K562 (cell line): ENCODE data around the gene SH2D1A. TPM values are rescaled to one million over a fixed set of nuclear protein-coding genes. Genes with fewer than 3 reads are reported as not detected.

Experiments used
- ATAC-seq: fragments of 200-7000 bp; cut with Tn5 transposase; 3 replicates; pipeline ENCODE4 v1.9.1; 2020; ENCODE audit warnings: moderate library complexity
- BruUV-seq: library from RNA; stranded (reverse); fragments of 400-500 nt; replicated peaks from 2 replicates; lab custom pipeline; 2021; lab: Mats Ljungman, UMichigan
- CTCF ChIA-PET: fragments of 300-600 bp; formaldehyde crosslinking; extraction: SDS; loops from one replicate; lab custom pipeline; 2021; ENCODE audit warnings: low intra/inter-chr PET ratio; lab: Yijun Ruan, JAX
- POLR2A ChIA-PET: fragments of 300-600, 350-650 bp; sonication (Branson Sonifier 250); formaldehyde crosslinking; extraction: SDS; loops from one replicate; lab custom pipeline; 2021; ENCODE audit warnings: antibody characterized with exemption, inconsistent platforms; lab: Yijun Ruan, JAX
- DNase-seq, 4 experiments: peaks; one replicate each; pipeline versions ENCODE4 v3.0.0 to v3.0.0-alpha.2; 2011 to 2018; ENCODE audit warnings: low spot score in 3 of 4, mixed read lengths in 3 of 4; ENCODE audit errors: extremely low read depth in 1 of 4
- FAIRE-seq: peaks from 2 replicates; lab custom pipeline; 2011; peaks lifted over from hg19 to GRCh38; lab: Jason Lieb, UNC
- H2AFZ ChIP-seq: 2 replicates; pipeline ENCODE4 v1.6.0; 2011; ENCODE audit warnings: low read depth, low read length, control low read depth, inconsistent platforms
- H3K27ac ChIP-seq: fragments of 200-600 bp; 3 replicates; pipeline ENCODE4 v1.8.0; 2011; ENCODE audit warnings: low read depth, mild to moderate bottlenecking, control low read depth, inconsistent platforms, low read length, moderate library complexity, mixed read lengths; ENCODE audit errors: extremely low read depth
- H3K27me3 ChIP-seq, 2 experiments: fragments of 300-600 bp in 1 of 2; 2 replicates in 1 of 2; 3 replicates in 1 of 2; pipeline versions ENCODE4 v1.6.0 to v1.8.0; 2011; ENCODE audit warnings: inconsistent platforms in 2 of 2, low read length in 2 of 2, mild to moderate bottlenecking in 1 of 2, mixed read lengths in 1 of 2, moderate library complexity in 1 of 2; ENCODE audit not compliant: control insufficient read depth in 2 of 2, insufficient read depth in 2 of 2
- H3K36me3 ChIP-seq: fragments of 300-600 bp; 3 replicates; pipeline ENCODE4 v1.8.0; 2011; ENCODE audit warnings: mild to moderate bottlenecking, low read length, inconsistent platforms; ENCODE audit not compliant: control insufficient read depth, insufficient read depth
- H3K4me1 ChIP-seq, 2 experiments: fragments of 200-600 bp in 1 of 2; replicated peaks in 1 of 2; 2 replicates in 1 of 2; 3 replicates in 1 of 2; pipeline versions ENCODE4 v1.5.1 to v1.8.0; 2011; ENCODE audit warnings: inconsistent platforms in 2 of 2, low read length in 2 of 2, mild to moderate bottlenecking in 1 of 2, mixed read lengths in 1 of 2, moderate library complexity in 1 of 2; ENCODE audit not compliant: control insufficient read depth in 2 of 2, insufficient read depth in 2 of 2
- H3K4me2 ChIP-seq: 2 replicates; pipeline ENCODE4 v1.6.1; 2011; ENCODE audit warnings: low read length, control low read depth, inconsistent platforms, mixed read lengths; ENCODE audit not compliant: insufficient read depth
- H3K4me3 ChIP-seq: fragments of 200-600 bp; sonication (generic), shearing (Covaris generic); 2 replicates; pipeline ENCODE4 v1.5.1; 2016; ENCODE audit warnings: control low read depth, inconsistent platforms
- H3K79me2 ChIP-seq: fragments of 200-600 bp; 3 replicates; pipeline ENCODE4 v1.8.0; 2011; ENCODE audit warnings: low read length, inconsistent platforms; ENCODE audit not compliant: control insufficient read depth, insufficient read depth
- H3K9ac ChIP-seq, 2 experiments: 2 replicates each; pipeline versions ENCODE4 v1.6.0 to v1.6.1; 2011; ENCODE audit warnings: low read depth in 2 of 2, low read length in 2 of 2, control low read depth in 1 of 2, inconsistent platforms in 1 of 2, mild to moderate bottlenecking in 1 of 2, mixed read lengths in 1 of 2; ENCODE audit not compliant: insufficient read depth in 1 of 2
- H3K9me1 ChIP-seq: one replicate; pipeline ENCODE4 v1.6.0; 2011; ENCODE audit warnings: inconsistent platforms, mild to moderate bottlenecking, low read length, moderate library complexity; ENCODE audit not compliant: control insufficient read depth, insufficient read depth
- H3K9me3 ChIP-seq: replicated peaks from 2 replicates; pipeline ENCODE4 v1.5.1; 2011; ENCODE audit warnings: low read depth, low read length, inconsistent platforms; ENCODE audit not compliant: control insufficient read depth, insufficient read depth
- H4K20me1 ChIP-seq: replicated peaks from 2 replicates; pipeline ENCODE4 v1.6.1; 2011; ENCODE audit warnings: low read length, inconsistent platforms, mixed read lengths; ENCODE audit not compliant: control insufficient read depth, insufficient read depth
- ARID1B ChIP-seq: fragments of 450-650 bp; IDR thresholded peaks from 2 replicates; pipeline ENCODE4 v1.6.1; 2016; ENCODE audit warnings: antibody characterized with exemption, mild to moderate bottlenecking, inconsistent platforms
- ATF7 ChIP-seq: fragments of 450-650 bp; IDR thresholded peaks from 2 replicates; pipeline ENCODE4 v1.7.1; 2014; ENCODE audit warnings: mild to moderate bottlenecking, moderate library complexity
- CBFA2T2 ChIP-seq: fragments of 450-650 bp; conservative IDR thresholded peaks from 2 replicates; pipeline ENCODE4 v1.6.1; 2017; ENCODE audit warnings: mild to moderate bottlenecking
- CBFA2T3 ChIP-seq: fragments of 450-650 bp; IDR thresholded peaks from 2 replicates; pipeline ENCODE4 v1.6.1; 2017
- CCAR2 ChIP-seq: fragments of 200-400 bp; formaldehyde crosslinking; IDR thresholded peaks from 2 replicates; pipeline ENCODE4 v1.6.1; 2017; ENCODE audit warnings: mild to moderate bottlenecking, low read depth, low read length
- GATAD2B ChIP-seq: fragments of 450-650 bp; IDR thresholded peaks from 2 replicates; pipeline ENCODE4 v1.6.1; 2017; ENCODE audit warnings: mild to moderate bottlenecking, borderline replicate concordance
- JUND ChIP-seq, 2 experiments: IDR thresholded peaks; 2 replicates in 1 of 2; 3 replicates in 1 of 2; pipeline ENCODE4 v1.6.1; 2011; ENCODE audit warnings: borderline replicate concordance in 2 of 2, low read depth in 2 of 2, low read length in 2 of 2, improper control_type of control experiment in 1 of 2, missing biosample characterization in 1 of 2, missing genetic modification characterization in 1 of 2, missing genetic modification reagents in 1 of 2
- KDM1A ChIP-seq, 2 experiments: fragments of 450-650 bp; IDR thresholded peaks; 2 replicates each; pipeline ENCODE4 v1.6.1; 2016; ENCODE audit warnings: mild to moderate bottlenecking in 2 of 2
- MEF2D ChIP-seq: conservative IDR thresholded peaks from 2 replicates; pipeline ENCODE4 v1.6.1; 2016; ENCODE audit warnings: low read depth, missing genetic modification characterization, missing compliant biosample characterization
- MEIS2 ChIP-seq: fragments of 450-650 bp; IDR thresholded peaks from 2 replicates; pipeline ENCODE4 v1.6.1; 2014; ENCODE audit warnings: mild to moderate bottlenecking; ENCODE audit not compliant: partially characterized antibody
- NCOR1 ChIP-seq: fragments of 450-650 bp; IDR thresholded peaks from 2 replicates; pipeline ENCODE4 v1.6.1; 2016; ENCODE audit warnings: mild to moderate bottlenecking, moderate library complexity
- PHTF2 ChIP-seq: fragments of 250-450 bp; sonication (Bioruptor Pico); IDR thresholded peaks from 2 replicates; pipeline ENCODE4 v1.5.0; 2021; ENCODE audit warnings: mild to moderate bottlenecking
- SOX6 ChIP-seq: fragments of 450-650 bp; IDR thresholded peaks from 2 replicates; pipeline ENCODE4 v1.6.1; 2014; ENCODE audit warnings: mild to moderate bottlenecking
- TAL1 ChIP-seq: fragments of 450-650 bp; IDR thresholded peaks from 2 replicates; pipeline ENCODE4 v1.6.1; 2016; ENCODE audit warnings: mild to moderate bottlenecking
- WGBS: fragments of 100-300 bp; shearing (Covaris generic); methylation state at CpG from one replicate; pipeline ENCODE4 v1.1.6; 2016; ENCODE audit warnings: low coverage, mixed read lengths; ENCODE audit not compliant: insufficient coverage; ENCODE audit errors: missing lambda C conversion rate; 5-methylcytosine and 5-hydroxymethylcytosine counted together
- in situ Hi-C: fragments of 300-500 bp; cut with MboI; formaldehyde crosslinking; loops from 4 replicates; pipeline ENCODE4 v1.15.0; 2018; ENCODE audit warnings: inconsistent platforms, mixed read lengths
- intact Hi-C: fragments of 100-400 bp; cut with micrococcal nuclease; formaldehyde crosslinking; loops from 2 replicates; pipeline ENCODE4 v1.14.2; 2022
- polyA plus RNA-seq, 8 experiments: library from polyadenylated mRNA; depleted of rRNA in 4 of 8; stranded (reverse) in 5 of 8; unstranded in 3 of 8; fragments of >200 nt; fragmentation: Nextera tagmentation in 2 of 8; fragmentation: Illumina TruSeq in 1 of 8; extraction: Ambion mirVana in 2 of 8; extraction: Trizol in 1 of 8; gene quantifications; 2 replicates each; pipeline versions ENCODE4 v1.2.1 to v1.2.3, GENCODE V29; 2011 to 2014; ENCODE audit warnings: inconsistent platforms in 1 of 8, missing spikeins in 1 of 8
- total RNA-seq, 7 experiments: library from RNA; depleted of rRNA in 6 of 7; stranded (reverse); fragments of >200 nt in 6 of 7; fragmentation: Illumina TruSeq in 2 of 7; extraction: Trizol in 2 of 7; gene quantifications; 2 replicates each; pipeline versions ENCODE4 v1.2.1 to v1.2.3, GENCODE V29; 2011 to 2021; ENCODE audit warnings: low replicate concordance in 1 of 7
- TF ChIP-seq, protein P1 (sequence below), 2 experiments: fragments of 450-650 bp in 1 of 2; sonication (generic) in 1 of 2; formaldehyde crosslinking in 1 of 2; IDR thresholded peaks in 1 of 2; conservative IDR thresholded peaks in 1 of 2; 2 replicates each; pipeline versions ENCODE4 v1.6.1 to v1.8.1; 2016 to 2023; ENCODE audit warnings: mild to moderate bottlenecking in 2 of 2, moderate library complexity in 2 of 2, inconsistent platforms in 1 of 2, missing genetic modification reagents in 1 of 2

SH2D1A gene
- total and polyA plus RNA-seq, 9 of the 15 experiments (the other 6 are each of a cell fraction or from before 2014, with no cell fraction given), result 0.07 to 0.52 (median 0.19) TPM

DNA sequence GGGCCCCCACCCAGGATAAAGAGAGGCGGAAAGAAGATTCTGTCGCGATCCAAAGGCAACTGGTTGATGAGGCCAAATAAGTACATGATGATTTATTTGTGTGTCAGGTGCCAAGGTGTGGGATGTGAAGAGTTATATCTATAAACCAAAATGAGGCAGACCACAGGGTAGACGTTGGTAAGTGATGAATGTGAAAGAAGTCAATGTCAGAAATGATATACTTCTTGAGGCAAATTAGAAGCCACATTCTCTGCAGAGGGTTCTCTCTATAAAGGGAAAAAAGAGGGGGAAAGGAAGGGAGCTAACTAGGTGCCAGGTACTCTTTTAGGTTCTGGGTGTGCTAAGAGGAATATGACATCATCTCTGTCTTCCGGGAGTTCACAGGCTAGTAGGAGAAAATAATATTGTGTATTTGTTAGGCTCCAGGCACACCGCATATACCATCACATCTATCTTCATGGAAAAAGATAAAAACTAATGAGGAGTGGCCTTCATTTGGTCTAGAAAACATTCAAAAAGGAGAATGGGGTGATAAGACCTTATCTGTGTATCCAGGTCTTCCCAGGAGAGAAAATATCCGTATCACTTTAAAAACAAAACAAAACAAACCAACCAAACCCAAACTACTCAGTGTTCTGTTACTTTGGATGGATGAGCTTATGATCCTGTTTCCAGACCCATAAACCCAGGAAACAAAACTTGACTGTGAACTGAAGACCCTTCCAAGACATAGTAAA, 4.8 kb upstream of the SH2D1A start:
- DNase-seq (peak in 2 of 4 experiments; percentile 11 to 17), FAIRE-seq (peak; percentile 56), ATAC-seq (peak; percentile 42)
- intact Hi-C loops (no loop called here), in situ Hi-C loops (no loop called here)
- Histone ChIP-seq H4K20me1 (no peaks in the 10 kb centered on the region), H3K4me2 (peak overlapping the region; percentile 23; the same call in 1 of the 2 replicates), H3K9ac (no peak overlapping the region), H3K4me1 (peaks cover 7 to 22% of the 10 kb centered on the region in 2 experiments; a peak in 4 of 5 replicates), H3K36me3 (no peaks in the 10 kb centered on the region), H3K27ac (no peak overlapping the region; the same call in 2 of the 3 replicates), H3K79me2 (no peaks in the 10 kb centered on the region), H3K27me3 (no peaks in the 10 kb centered on the region), H3K9me1 (no peaks in the 10 kb centered on the region), H3K9me3 (no peaks in the 10 kb centered on the region), H3K4me3 (no peak overlapping the region), H2AFZ (peak overlapping the region; percentile 67)
- TF ChIP-seq ARID1B (peak; percentile 62), GATAD2B (no peak), PHTF2 (CRISPR knock-in tag) (no peak), SOX6 (peak; percentile 29; the same call in 1 of the 2 replicates), CCAR2 (no peak), CBFA2T3 (peak; percentile 51; the same call in 1 of the 2 replicates), TAL1 (peak; percentile 26; the same call in 1 of the 2 replicates), CBFA2T2 (peak; percentile 31; the same call in 1 of the 2 replicates), JUND (IDR thresholded peaks at IDR 0.05; ENCODE audit: borderline replicate concordance, low read depth, low read length) (no peak), JUND (tag; IDR thresholded peaks at IDR 0.05; ENCODE audit: borderline replicate concordance, low read depth, low read length) (0 out of 3 replicates have a peak, but pooled peaks have one; percentile 22), MEF2D (peak; percentile 42; the same call in 1 of the 2 replicates), MEIS2 (peak; percentile 33), KDM1A (IDR thresholded peaks at IDR 0.05) (peak in 1 of 2 experiments; percentile 34; a peak in 1 of 4 replicates), NCOR1 (peak; percentile 20; the same call in 1 of the 2 replicates), ATF7 (peak; percentile 50; the same call in 1 of the 2 replicates)
- TF ChIP-seq, protein P1, sequence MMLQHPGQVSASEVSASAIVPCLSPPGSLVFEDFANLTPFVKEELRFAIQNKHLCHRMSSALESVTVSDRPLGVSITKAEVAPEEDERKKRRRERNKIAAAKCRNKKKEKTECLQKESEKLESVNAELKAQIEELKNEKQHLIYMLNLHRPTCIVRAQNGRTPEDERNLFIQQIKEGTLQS (IDR thresholded peaks at IDR 0.05), result peak; percentile 52
- TF ChIP-seq, protein P1 (CRISPR knock-in tag; conservative IDR thresholded peaks at IDR 0.05), result no peak
- ChIA-PET POLR2A (interaction anchor here (0.6 kb wide), 1 partner anchor 63 kb away, joined by 4 read pairs; no protein-coding TSS in a partner anchor), CTCF (no interaction called here)
- no TSS peak for BruUV-seq
- WGBS, result 18% methylated on average over 7 of the region's 7 CpGs
